ENCODE measurements around the gene CALR.

- TF ChIP-seq EZH2 (IDR thresholded peaks at IDR 0.05; ENCODE audit: insufficient read depth, poor library complexity, severe bottlenecking), result no peak
- no peak for TF ChIP-seq EZH2phosphoT487 (IDR thresholded peaks at IDR 0.05; ENCODE audit: insufficient read depth, low read depth)
These were observed 9.5 kb downstream of the CALR start for GRCh38 chr19:12947702-12948611.
